ENCODE data around the gene RYR1. TPM values are rescaled to one million over a fixed set of nuclear protein-coding genes. Genes with fewer than 3 reads are reported as not detected.
A peak's percentile ranks its signal among the peaks of the same experiment; 100 is the strongest.

RYR1 gene
- total and polyA plus RNA-seq, 10 of the 15 experiments (the other 5 are each of a cell fraction or from before 2014, with no cell fraction given): under 0.01 to 0.32 (median 0.07) TPM; not detected in 1

DNA sequence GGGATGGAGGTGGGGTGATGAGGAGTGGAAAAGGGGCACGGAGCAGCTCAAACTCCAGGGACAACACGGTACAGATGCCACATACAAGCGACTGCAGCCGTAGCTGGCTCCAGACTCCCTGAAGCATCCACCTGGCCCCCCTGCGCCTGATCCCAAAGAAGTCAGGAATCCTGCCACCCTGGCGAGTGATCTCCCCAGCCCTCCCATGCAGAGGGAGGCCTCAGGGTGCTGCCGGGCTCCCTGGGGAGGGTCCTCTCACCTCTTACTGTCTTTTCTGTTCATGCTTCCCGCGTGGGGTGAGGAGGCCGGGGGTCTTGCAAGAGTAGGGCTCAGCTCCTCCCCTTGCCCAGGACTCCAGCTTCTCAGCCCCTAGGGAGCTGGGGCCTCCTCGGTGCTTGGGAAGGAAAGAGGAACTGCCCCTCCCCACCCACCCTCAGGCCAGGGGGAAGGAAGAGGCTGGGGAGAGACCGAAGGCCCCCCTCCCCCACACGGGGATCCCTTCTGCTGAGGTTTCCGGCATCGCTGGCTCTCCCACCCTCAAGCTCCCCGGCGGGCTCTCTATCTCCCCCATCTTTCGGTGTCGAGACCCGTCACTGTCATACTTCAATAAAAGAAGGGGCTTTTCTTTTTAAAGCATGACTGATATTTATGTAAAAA is 7.6 kb upstream of the RYR1 start, which contains the start of gene RASGRP4 (continued):
- peak; percentile 35; the same call in 1 of the 2 replicates for TF ChIP-seq EED (IDR thresholded peaks at IDR 0.05; ENCODE audit: low read depth)
- TF ChIP-seq IKZF2 (IDR thresholded peaks at IDR 0.05): peak; percentile 8 to 29; a peak in 1 of 4 replicates
- TF ChIP-seq, protein P1, sequence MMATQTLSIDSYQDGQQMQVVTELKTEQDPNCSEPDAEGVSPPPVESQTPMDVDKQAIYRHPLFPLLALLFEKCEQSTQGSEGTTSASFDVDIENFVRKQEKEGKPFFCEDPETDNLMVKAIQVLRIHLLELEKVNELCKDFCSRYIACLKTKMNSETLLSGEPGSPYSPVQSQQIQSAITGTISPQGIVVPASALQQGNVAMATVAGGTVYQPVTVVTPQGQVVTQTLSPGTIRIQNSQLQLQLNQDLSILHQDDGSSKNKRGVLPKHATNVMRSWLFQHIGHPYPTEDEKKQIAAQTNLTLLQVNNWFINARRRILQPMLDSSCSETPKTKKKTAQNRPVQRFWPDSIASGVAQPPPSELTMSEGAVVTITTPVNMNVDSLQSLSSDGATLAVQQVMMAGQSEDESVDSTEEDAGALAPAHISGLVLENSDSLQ (IDR thresholded peaks at IDR 0.05): peak; percentile 27; the same call in 1 of the 2 replicates
- TF ChIP-seq JUNB (IDR thresholded peaks at IDR 0.05): 0 out of 2 replicates have a peak, but pooled peaks have one; percentile 20
- no peak for TF ChIP-seq ZNF217 (IDR thresholded peaks at IDR 0.05)
- peak; percentile 50 for TF ChIP-seq MEF2B (IDR thresholded peaks at IDR 0.05; ENCODE audit: partially characterized antibody, poor library complexity, severe bottlenecking)
- TF ChIP-seq MTA2 (IDR thresholded peaks at IDR 0.05; ENCODE audit: low read depth): no peak
- TF ChIP-seq KDM1A (IDR thresholded peaks at IDR 0.05; ENCODE audit: borderline replicate concordance): no peak
- TF ChIP-seq, protein P2, sequence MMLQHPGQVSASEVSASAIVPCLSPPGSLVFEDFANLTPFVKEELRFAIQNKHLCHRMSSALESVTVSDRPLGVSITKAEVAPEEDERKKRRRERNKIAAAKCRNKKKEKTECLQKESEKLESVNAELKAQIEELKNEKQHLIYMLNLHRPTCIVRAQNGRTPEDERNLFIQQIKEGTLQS (IDR thresholded peaks at IDR 0.05; ENCODE audit: borderline replicate concordance, extremely low read depth, low read depth, low read length): no peak
- TF ChIP-seq, protein P3, sequence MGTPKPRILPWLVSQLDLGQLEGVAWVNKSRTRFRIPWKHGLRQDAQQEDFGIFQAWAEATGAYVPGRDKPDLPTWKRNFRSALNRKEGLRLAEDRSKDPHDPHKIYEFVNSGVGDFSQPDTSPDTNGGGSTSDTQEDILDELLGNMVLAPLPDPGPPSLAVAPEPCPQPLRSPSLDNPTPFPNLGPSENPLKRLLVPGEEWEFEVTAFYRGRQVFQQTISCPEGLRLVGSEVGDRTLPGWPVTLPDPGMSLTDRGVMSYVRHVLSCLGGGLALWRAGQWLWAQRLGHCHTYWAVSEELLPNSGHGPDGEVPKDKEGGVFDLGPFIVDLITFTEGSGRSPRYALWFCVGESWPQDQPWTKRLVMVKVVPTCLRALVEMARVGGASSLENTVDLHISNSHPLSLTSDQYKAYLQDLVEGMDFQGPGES (IDR thresholded peaks at IDR 0.05): no peak
- TF ChIP-seq MTA3 (IDR thresholded peaks at IDR 0.05; ENCODE audit: borderline replicate concordance, low read length): no peak
- TF ChIP-seq NFXL1 (IDR thresholded peaks at IDR 0.05; ENCODE audit: borderline replicate concordance): no peak
- peak in 1 of 2 experiments; percentile 37; a peak in 1 of 3 replicates for TF ChIP-seq EGR1 (IDR thresholded peaks at IDR 0.05; ENCODE audit: borderline replicate concordance in 1 of 2, low read depth in 2 of 2, low read length in 2 of 2)
- no peak for TF ChIP-seq ZSCAN29 (IDR thresholded peaks at IDR 0.05)
- TF ChIP-seq JUND (IDR thresholded peaks at IDR 0.05; ENCODE audit: low read depth, low read length): no peak
- TF ChIP-seq IKZF1 (conservative IDR thresholded peaks at IDR 0.05): no peak; the same call in 1 of the 2 replicates
- TF ChIP-seq SIN3A (IDR thresholded peaks at IDR 0.05; ENCODE audit: low read depth, low read length): no peak
- TF ChIP-seq NFIC (IDR thresholded peaks at IDR 0.05; ENCODE audit: low read depth, low read length): peak; percentile 35; the same call in 1 of the 2 replicates
- TF ChIP-seq RFX5 (IDR thresholded peaks at IDR 0.05; ENCODE audit: low read depth, low read length): no peak
- 0 out of 2 replicates have a peak, but pooled peaks have one; percentile 28 for TF ChIP-seq TCF12 (IDR thresholded peaks at IDR 0.05; ENCODE audit: low read depth, low read length)
